Inflammatory macrophage (primary cell): Measurements from ENCODE around the gene TANGO6.
"Not testable (repeated sequence)": the region's sequence is repeated elsewhere in the genome, so short reads cannot be mapped to it uniquely, and the experiment has no call there.

Source experiments
- DNase-seq, 2 donors: peaks; one replicate each; pipeline ENCODE4 v3.0.0-alpha.2; 2020 to 2022

TANGO6 gene

DNA sequence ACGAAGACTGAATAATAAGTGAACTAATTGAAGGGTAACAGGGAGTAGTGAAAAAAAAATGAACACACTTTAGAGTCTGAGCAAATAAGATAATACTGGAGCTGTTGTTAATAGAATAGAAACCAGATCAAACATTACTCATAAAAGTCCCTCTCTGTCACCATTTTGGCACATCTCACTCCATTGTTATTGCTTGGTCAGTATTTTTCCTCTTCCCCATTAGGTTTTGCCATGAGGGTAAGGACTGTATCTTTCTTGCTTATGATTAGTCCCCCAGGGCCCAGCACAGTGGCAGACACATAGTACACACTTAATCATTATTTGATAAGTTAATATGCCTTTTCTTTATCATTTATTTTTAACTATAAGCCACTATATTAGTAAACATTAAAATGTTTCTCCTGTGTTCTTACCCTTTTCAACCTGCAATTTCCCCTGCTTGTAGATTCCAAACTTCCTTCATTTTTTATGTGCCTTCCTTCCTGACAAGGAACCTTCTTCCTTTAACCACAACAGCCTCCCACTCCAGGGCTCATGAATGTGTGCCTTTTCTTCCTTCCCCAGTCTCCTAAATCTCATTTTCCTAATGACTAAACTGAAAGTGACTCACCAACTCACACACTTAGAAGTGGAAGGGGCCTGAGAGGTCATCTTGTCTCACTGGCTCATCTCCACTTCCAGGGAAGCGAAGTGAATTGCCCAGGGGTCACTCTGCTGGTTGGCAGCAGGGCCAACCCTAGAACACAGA lies 173.9 kb downstream of the TANGO6 start:
- peak; percentile 43 to 46 for DNase-seq

- no peak for DNase-seq
These were observed 176.5 kb downstream of the TANGO6 start for GRCh38 chr16:69019811-69020210.

- no peak for DNase-seq
These were observed 185.8 kb downstream of the TANGO6 start for GRCh38 chr16:69029121-69029520.

GRCh38 chr16:69031877-69032301 lies 188.6 kb downstream of the TANGO6 start:
- no peak for DNase-seq

GRCh38 chr16:69033151-69033949 lies 190.0 kb downstream of the TANGO6 start:
- DNase-seq = no peak

DNA sequence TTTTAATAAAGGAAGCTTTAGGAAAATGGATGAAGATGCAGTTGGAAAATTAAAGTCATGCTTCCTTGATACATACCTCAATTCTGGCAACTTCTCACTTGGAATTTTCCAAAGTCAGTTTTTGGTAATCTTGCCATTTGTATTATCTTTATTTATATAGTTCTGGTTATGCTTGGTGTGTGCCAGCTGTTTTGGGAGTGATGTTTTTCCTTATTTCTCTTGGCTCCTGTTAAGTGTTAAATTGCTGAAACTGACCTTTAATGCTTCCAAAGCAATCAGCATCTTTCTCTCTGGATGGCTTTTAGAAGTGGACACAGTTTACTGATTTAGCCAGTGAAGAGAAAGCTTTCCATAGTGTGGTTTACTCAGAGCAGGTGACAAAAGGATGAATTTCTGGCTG lies 192.0 kb downstream of the TANGO6 start:
- DNase-seq = no peak

- DNase-seq = no peak
These were observed 193.2 kb downstream of the TANGO6 start for GRCh38 chr16:69036399-69037091.

DNA sequence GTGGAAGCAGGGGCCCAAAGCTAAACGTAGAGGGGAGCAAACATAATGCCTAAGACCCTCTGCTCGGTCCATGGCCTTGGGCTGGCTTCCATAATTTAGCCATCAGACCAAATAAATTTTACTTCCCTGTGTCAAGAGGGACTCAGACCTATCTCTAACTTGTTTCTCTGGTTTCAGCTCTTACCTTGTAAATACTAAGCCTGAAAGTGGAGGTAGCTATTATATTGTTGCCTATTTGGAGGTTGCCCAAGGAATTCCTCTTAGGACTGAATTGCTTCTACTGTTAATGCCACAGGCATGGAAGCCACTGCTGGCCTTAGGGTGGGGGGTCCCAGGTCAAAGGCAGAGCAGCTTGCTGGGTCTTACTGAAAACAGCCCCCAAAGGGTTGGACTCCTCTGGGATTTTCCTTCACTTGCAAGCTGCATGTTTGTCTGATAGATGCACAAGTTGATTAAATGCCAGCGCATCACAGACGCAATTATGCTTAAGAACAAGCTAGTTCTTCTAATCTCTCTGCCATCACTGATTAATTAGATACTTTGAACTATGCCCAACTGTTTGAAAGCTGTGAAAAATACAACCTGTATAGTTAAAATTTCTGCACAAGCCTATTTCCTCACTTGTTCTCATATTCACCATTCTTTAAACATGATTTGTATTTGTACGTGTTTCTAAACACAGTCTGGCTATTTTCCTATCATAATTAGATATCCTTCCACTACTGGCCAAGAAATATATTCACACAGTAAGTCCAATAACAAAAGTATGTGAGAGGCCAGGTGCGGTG lies 194.2 kb downstream of the TANGO6 start:
- no peak for DNase-seq

DNA sequence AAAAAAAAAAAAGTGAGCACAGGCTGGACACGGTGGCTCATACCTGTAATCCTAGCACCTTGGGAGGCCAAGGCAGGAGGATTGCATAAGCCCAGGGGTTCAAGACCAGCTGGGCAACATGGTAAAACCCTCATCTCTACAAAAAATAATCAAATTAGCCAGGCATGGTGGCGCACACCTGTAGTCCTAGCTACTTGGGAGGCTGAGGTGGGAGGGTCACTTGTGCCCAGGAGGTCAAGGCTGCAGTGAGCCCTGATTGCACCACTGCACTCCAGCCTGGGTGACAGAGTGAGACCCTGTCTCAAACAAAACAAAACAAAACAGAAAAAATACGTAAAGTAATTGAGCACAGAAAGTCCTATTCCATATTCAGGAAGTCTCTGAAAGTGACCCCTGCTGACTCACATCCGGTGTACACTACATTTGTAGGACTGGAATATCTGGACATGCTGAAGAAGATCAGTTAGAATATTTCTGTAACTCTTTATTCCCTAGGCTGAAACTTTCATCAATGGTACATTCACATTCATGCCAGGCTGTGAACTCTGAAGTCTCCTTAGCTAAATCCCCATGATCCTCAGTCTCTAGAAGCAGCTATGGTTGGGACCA lies 196.1 kb downstream of the TANGO6 start:
- DNase-seq = no peak

DNA sequence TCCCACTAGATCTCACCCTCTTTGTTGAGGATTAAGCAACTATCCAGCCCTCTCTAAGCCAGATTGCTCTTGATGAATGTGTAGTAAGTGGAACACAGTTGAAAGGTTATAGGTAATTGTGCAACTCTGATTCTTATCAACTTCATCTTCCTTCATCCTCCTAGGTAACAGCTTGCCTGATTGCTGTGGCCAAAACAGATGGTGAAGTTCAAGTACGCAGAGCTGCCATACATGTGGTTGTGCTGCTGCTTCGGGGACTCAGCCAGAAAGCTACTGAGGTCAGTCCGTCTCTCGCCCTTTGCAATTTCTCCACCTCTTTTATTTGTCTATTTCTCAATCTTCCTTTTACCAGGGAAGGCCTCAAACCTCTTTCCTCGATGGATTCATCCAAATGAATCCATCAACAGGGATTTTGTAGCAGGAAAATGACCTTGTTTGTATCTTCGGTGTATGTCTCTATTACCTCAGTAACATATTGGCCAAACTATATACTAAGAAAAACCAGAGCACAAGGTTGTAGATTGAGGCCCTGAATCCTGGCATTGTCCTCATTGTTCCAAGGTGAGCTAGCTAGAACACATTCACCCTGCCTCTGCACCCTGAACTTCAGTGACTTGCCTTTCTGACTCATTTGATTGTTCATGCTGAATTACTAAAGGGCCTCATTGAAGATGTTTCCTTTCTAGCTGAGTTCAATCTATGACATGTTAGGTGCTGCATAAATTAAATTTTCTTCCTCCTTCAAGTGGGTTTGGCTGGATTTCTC lies 197.0 kb downstream of the TANGO6 start:
- no peak for DNase-seq

DNA sequence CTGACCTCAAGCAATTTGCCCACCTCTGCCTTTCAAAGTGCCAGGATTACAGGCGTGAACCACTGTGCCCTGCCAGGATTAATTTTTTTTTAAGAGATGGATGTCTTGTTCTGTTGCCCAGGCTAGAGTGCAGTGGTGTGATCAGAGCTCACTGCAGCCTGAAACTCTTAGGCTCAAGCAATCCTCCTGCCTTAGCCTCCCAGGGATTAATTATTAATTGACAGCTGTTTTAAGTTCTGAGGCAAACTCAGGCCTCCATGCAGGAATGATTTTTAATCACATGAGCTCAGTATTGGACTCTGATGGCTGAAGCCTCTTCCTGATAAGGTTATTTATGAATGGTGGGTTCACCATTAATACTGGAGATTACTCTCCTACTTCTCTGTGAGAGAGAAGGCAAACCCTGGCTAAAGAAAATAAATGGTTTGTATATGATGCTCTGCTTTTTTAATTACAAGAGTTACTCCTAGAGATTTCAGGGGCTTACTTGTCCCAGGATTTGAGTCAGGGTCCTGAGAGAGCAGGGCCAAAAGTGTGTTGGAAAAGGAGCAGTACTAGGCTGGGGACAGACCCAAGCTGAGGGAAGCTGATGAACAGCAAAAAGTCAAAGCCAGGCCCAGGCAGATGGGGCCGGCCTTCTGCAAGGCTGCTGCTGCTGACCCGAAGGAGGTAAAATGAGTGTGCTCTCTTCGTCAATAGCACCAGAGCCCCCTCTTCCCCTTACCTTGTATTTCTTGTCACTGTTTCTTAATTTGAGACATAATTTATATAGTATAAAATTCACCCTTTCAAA lies 205.2 kb downstream of the TANGO6 start:
- no peak for DNase-seq

GRCh38 chr16:69049146-69049545 lies 205.8 kb downstream of the TANGO6 start:
- no peak for DNase-seq

GRCh38 chr16:69049603-69050375 lies 206.5 kb downstream of the TANGO6 start:
- no peak for DNase-seq

GRCh38 chr16:69051517-69051830 lies 208.1 kb downstream of the TANGO6 start:
- peak in 1 of 2 donors; percentile 8 for DNase-seq

GRCh38 chr16:69055008-69055407 lies 211.7 kb downstream of the TANGO6 start:
- no peak for DNase-seq

- no peak for DNase-seq
These were observed 212.6 kb downstream of the TANGO6 start for GRCh38 chr16:69055980-69056379.

- peak; percentile 14 to 83 for DNase-seq
These were observed 213.1 kb downstream of the TANGO6 start for GRCh38 chr16:69056421-69056820.

DNA sequence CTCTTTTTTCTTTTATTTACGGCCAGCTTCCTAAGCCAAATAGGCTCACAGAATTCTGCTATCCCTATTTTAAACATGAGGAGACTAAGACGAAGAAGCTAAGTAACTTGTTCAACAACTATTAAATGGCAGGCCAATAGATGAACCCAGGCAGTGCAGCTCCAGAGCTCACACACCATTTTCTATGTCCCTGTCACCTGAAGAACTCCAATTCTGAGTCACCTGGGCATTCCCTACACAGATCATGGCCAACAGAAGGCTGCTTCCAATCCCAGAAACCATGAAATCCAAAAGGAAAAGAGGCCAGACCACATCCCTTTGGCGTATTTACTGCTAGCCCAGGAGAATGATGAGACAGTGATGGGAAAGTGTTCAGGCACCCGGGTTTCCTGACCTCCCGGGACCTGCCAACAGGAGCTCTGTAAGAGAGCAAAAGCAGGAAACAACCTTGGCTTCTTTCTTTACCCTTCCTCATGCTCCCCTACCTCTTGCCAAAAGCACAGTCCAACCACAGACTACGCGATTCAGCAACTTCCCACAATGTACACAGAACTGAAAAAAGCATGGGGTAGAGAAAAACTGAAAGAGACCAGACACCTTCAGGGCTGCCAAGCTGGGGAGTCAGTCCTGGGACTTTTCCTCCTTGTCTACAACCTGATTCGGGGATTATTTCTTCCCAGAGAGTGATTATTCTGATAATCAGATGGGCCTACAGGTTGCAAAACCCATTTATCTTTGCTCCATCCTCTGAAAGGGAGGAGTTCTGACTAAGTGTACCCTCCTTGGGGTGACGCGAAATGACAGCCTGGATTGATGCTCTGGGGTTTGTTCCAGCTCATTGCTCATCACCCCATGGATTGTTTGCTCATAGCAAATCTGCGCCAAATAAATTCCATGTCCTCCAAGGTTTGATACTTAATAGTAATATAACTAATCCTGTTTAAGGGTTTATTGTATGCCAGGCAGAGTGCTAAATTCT lies 214.4 kb downstream of the TANGO6 start:
- DNase-seq = peak; percentile 20 to 39

DNA sequence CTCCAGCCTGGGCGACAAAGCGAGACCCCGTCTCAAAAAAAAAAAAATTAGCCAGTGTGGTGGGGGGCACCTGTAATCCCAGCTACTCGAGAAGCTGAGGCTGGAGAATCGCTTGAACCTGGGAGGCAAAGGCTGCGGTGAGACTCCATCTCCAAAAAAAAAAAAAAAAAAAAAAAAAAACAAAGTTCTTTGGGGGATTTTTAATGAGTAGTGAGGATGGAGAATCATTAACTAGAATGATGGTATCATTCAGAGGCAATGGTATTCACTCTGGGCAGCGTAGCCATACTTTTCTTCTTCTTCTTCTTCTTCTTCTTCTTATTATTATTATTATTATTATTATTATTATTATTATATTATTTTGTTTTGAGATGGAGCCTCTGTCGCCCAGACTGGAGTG lies 220.2 kb downstream of the TANGO6 start:
- not testable (repeated sequence) for DNase-seq
